Trophoblast cell (in vitro differentiated cells and primary cell): Measurements from ENCODE around the gene PCSK4.

Experiments used
- DNase-seq, 2 donors: peaks; one replicate each; pipeline ENCODE4 v3.0.0-alpha.2; 2016
- H2AFZ ChIP-seq: 2 replicates; pipeline ENCODE4 v1.6.1; 2013; ENCODE audit warnings: low read length, moderate library complexity, mild to moderate bottlenecking; ENCODE audit not compliant: insufficient read depth, poor library complexity
- H2AK5ac ChIP-seq: 2 replicates; pipeline ENCODE4 v1.6.1; 2013; ENCODE audit warnings: mild to moderate bottlenecking, low read length
- H2BK120ac ChIP-seq: 2 replicates; pipeline ENCODE4 v1.6.1; 2013; ENCODE audit warnings: low read length, mild to moderate bottlenecking, moderate library complexity; ENCODE audit not compliant: insufficient read depth, poor library complexity
- H2BK12ac ChIP-seq: 2 replicates; pipeline ENCODE4 v1.6.1; 2013; ENCODE audit warnings: mild to moderate bottlenecking, low read length, moderate library complexity
- H2BK5ac ChIP-seq: 2 replicates; pipeline ENCODE4 v1.6.1; 2013; ENCODE audit warnings: low read length, low read depth, moderate library complexity, mild to moderate bottlenecking; ENCODE audit not compliant: poor library complexity
- H3K14ac ChIP-seq: 2 replicates; pipeline ENCODE4 v1.6.1; 2013; ENCODE audit warnings: mild to moderate bottlenecking, low read length
- H3K18ac ChIP-seq: 2 replicates; pipeline ENCODE4 v1.6.1; 2013; ENCODE audit warnings: mild to moderate bottlenecking, low read length
- H3K23ac ChIP-seq: 2 replicates; pipeline ENCODE4 v1.6.1; 2013; ENCODE audit warnings: low read length
- H3K27ac ChIP-seq: 2 replicates; pipeline ENCODE4 v1.5.1; 2013; ENCODE audit warnings: low read depth, mild to moderate bottlenecking, inconsistent platforms, low read length, moderate library complexity
- H3K27me3 ChIP-seq: 2 replicates; pipeline ENCODE4 v1.6.1; 2013; ENCODE audit warnings: inconsistent platforms, mild to moderate bottlenecking, low read length, moderate library complexity; ENCODE audit not compliant: insufficient read depth
- H3K36me3 ChIP-seq, 2 experiments: 1 replicate in 1 of 2; 2 replicates in 1 of 2; pipeline ENCODE4 v1.6.1; 2013; ENCODE audit warnings: low read length in 2 of 2, mild to moderate bottlenecking in 2 of 2, moderate library complexity in 1 of 2; ENCODE audit not compliant: insufficient read depth in 2 of 2, control insufficient read depth in 1 of 2
- H3K4ac ChIP-seq: 2 replicates; pipeline ENCODE4 v1.6.1; 2013; ENCODE audit warnings: low read depth, mild to moderate bottlenecking, low read length, moderate library complexity
- H3K4me1 ChIP-seq, 2 experiments: 1 replicate in 1 of 2; 2 replicates in 1 of 2; pipeline ENCODE4 v1.6.1; 2013; ENCODE audit warnings: low read length in 2 of 2, mild to moderate bottlenecking in 2 of 2, moderate library complexity in 1 of 2; ENCODE audit not compliant: insufficient read depth in 2 of 2, control insufficient read depth in 1 of 2
- H3K4me2 ChIP-seq: 2 replicates; pipeline ENCODE4 v1.6.1; 2013; ENCODE audit warnings: inconsistent platforms, mild to moderate bottlenecking, low read length, moderate library complexity
- H3K4me3 ChIP-seq: 2 replicates; pipeline ENCODE4 v1.5.1; 2013; ENCODE audit warnings: mild to moderate bottlenecking, low read depth, low read length, inconsistent platforms
- H3K79me1 ChIP-seq: one replicate; pipeline ENCODE4 v1.6.1; 2013; ENCODE audit warnings: low read length
- H3K79me2 ChIP-seq: 2 replicates; pipeline ENCODE4 v1.6.1; 2013; ENCODE audit warnings: low read length, mild to moderate bottlenecking; ENCODE audit not compliant: control insufficient read depth, insufficient read depth, poor library complexity
- H3K9ac ChIP-seq: 2 replicates; pipeline ENCODE4 v1.6.1; 2013; ENCODE audit warnings: mild to moderate bottlenecking, low read length
- H3K9me3 ChIP-seq: 2 replicates; pipeline ENCODE4 v1.6.1; 2013; ENCODE audit warnings: low read depth, mild to moderate bottlenecking, control low read depth, inconsistent platforms, low read length; ENCODE audit not compliant: insufficient read depth
- H4K12ac ChIP-seq: 2 replicates; pipeline ENCODE4 v1.6.1; 2013; ENCODE audit warnings: low read depth, mild to moderate bottlenecking, low read length, moderate library complexity
- H4K8ac ChIP-seq: 2 replicates; pipeline ENCODE4 v1.6.1; 2013; ENCODE audit warnings: low read depth, mild to moderate bottlenecking, low read length, moderate library complexity
- H4K91ac ChIP-seq: one replicate; pipeline ENCODE4 v1.6.1; 2013; ENCODE audit warnings: low read depth, mild to moderate bottlenecking, low read length, moderate library complexity
- WGBS: extraction: QIAGEN DNeasy Blood & Tissue Kit; methylation state at CpG from one replicate; pipeline ENCODE4 v1.1.7; 2013; ENCODE audit warnings: missing lambda C conversion rate; ENCODE audit not compliant: insufficient read length, insufficient coverage; ENCODE audit errors: extremely low coverage; 5-methylcytosine and 5-hydroxymethylcytosine counted together

PCSK4 gene

DNA sequence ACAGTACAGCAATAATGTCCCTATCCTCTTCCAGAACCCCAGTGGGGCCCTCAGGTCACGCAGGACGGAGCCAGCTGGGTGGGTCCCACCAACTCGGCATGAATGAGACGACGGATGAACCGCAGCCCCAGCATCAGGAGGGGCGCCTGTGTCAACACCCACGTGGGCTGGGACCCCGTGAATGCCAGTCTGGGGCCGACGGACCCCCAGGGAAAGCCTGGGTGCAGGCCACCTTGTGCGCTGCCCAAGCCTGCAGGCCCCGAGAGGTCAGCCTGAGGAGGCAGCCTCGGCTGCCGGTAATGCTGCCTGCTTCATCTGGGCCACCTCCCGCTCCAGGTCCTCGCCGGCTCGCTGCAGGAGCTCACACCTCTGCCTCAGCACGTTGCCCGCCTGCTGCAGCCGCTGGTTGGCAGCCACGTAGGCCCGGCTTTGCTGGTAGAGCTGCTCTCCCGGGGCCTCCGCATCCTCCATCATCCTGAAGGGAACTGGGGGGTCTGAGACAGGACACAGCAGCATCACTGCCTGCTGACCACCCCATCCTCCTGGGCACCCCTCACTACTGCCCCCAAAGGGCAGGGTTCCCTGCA, 15.3 kb downstream of the PCSK4 start:
- H3K18ac ChIP-seq, result no peak overlapping the region
- no peak overlapping the region for H3K4ac ChIP-seq
- H3K4me2 ChIP-seq, result no peak overlapping the region
- H3K4me3 ChIP-seq, result no peak overlapping the region
- H2BK12ac ChIP-seq, result no peak overlapping the region
- H3K36me3 ChIP-seq, result peaks cover 11 to 23% of the 10 kb centered on the region in 2 experiments
- H4K8ac ChIP-seq, result no peak overlapping the region
- no peak overlapping the region for H3K14ac ChIP-seq
- H4K12ac ChIP-seq, result no peak overlapping the region
- H3K4me1 ChIP-seq, result peaks cover 3 to 18% of the 10 kb centered on the region in 2 experiments
- H3K9ac ChIP-seq, result no peak overlapping the region
- H3K79me2 ChIP-seq, result peaks cover 4% of the 10 kb centered on the region
- no peak overlapping the region for H2AFZ ChIP-seq
- no peak overlapping the region for H2BK120ac ChIP-seq
- H4K91ac ChIP-seq, result no peak overlapping the region
- H3K9me3 ChIP-seq, result peaks cover 8% of the 10 kb centered on the region
- peaks cover 24% of the 10 kb centered on the region for H3K27me3 ChIP-seq
- no peak overlapping the region for H2BK5ac ChIP-seq
- peaks cover 8% of the 10 kb centered on the region for H3K79me1 ChIP-seq
- no peak overlapping the region for H3K27ac ChIP-seq
- no peak overlapping the region for H3K23ac ChIP-seq
- DNase-seq, result no peak
- no peak overlapping the region for H2AK5ac ChIP-seq
- no CpG with 5 or more reads among the region's 26 CpGs for WGBS

DNA sequence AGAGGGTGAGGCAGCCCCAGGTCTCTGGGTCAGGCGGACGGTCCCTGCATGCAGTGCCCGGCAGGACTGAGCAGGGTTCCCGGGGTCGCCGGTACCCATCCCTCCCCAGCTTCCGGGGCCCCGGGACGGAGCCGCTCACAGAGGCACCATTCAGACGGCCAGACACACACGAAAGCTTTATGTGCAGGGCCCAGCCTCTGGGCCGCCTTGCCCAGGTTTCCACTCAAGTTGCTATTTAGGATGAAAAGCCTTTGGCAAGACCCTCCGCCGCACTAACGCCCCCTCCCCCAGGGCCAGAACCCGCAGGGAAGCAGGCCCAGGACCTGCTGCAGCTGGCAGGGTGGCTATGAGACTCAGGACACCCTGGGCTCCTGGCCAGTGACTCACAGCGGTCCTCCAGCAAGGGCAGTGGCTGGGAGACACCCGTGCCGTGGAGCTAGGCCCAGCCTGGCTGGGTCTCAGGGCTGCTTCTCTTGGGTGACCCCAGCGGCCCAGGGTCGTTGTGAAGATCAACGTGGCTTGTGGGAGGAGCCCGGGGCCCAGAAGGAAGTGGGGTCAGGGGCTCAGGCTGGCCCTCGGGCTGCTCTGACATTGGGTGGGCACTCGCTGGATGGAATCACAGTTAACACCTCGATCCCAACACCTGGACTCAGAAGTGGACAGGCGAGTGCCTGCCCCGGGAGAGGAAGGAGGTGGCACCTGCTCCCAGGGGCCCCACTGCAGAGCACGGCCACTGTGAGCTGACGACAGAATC, 16.0 kb downstream of the PCSK4 start:
- Histone ChIP-seq H3K36me3 (peaks cover 11 to 23% of the 10 kb centered on the region in 2 experiments), H3K79me2 (peaks cover 4% of the 10 kb centered on the region), H2AK5ac (no peak overlapping the region), H4K91ac (no peak overlapping the region), H3K4ac (no peak overlapping the region), H4K12ac (no peak overlapping the region), H2BK5ac (no peak overlapping the region), H3K4me3 (no peak overlapping the region), H3K23ac (no peak overlapping the region), H2BK12ac (no peak overlapping the region), H3K9me3 (peaks cover 8% of the 10 kb centered on the region), H3K27ac (no peak overlapping the region), H3K4me1 (peaks cover 5 to 19% of the 10 kb centered on the region in 2 experiments), H4K8ac (no peak overlapping the region), H2AFZ (no peak overlapping the region), H3K27me3 (peaks cover 31% of the 10 kb centered on the region), H3K14ac (no peak overlapping the region), H3K18ac (no peak overlapping the region), H3K4me2 (no peak overlapping the region), H3K9ac (no peak overlapping the region), H2BK120ac (no peak overlapping the region), H3K79me1 (peaks cover 5% of the 10 kb centered on the region)
- DNase-seq, result no peak
- WGBS, result no CpG with 5 or more reads among the region's 31 CpGs

DNA sequence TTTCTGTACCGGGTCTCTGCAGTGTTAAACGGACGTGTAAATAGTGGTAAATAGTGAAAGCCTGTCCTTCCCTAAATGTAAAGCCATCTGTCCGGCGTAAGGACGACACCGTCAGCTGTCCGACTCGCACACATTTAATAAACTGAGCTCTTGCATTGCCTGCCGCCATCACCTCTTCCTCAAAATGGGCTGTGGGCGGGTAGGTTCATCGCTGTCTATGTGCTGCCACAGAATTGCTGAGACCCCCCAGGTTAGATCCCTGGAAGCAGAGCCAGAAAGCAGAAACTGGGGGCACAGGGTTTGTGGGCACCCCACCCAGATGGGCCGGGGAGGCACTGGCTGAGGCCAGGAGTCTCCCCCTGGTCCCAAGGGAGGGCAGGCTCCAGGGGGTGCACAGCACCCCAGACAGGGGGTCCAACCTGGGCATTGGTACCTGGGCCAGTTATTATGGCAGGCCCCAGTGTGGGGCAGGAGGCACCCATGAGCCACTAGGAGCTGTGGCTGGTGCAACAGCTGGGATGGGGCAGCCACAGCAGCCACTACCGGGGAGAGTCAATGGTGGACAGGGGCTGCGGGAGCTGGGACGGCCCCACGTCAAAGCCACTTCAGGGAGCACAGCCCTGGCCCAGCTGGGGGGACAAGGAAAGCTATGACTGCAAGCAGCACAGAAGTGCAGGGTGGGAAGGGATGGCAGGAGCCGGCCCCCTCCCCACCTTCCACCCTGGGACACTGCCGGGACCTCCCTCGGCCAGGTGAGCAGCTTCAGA, 16.9 kb downstream of the PCSK4 start:
- Histone ChIP-seq H4K8ac (no peak overlapping the region), H3K9me3 (peaks cover 12% of the 10 kb centered on the region), H4K91ac (no peak overlapping the region), H2BK120ac (no peak overlapping the region), H3K9ac (no peak overlapping the region), H3K36me3 (peaks cover 11 to 23% of the 10 kb centered on the region in 2 experiments), H3K27me3 (peaks cover 40% of the 10 kb centered on the region), H3K4me1 (peaks cover 5 to 19% of the 10 kb centered on the region in 2 experiments), H3K18ac (no peak overlapping the region), H3K4ac (no peak overlapping the region), H2AK5ac (no peak overlapping the region), H3K23ac (no peak overlapping the region), H3K79me1 (no peaks in the 10 kb centered on the region), H4K12ac (no peak overlapping the region), H2BK5ac (no peak overlapping the region), H3K27ac (no peak overlapping the region), H3K79me2 (no peaks in the 10 kb centered on the region), H3K4me2 (no peak overlapping the region), H3K14ac (no peak overlapping the region), H2AFZ (no peak overlapping the region), H3K4me3 (no peak overlapping the region), H2BK12ac (no peak overlapping the region)
- WGBS, result no CpG with 5 or more reads among the region's 20 CpGs
- no peak for DNase-seq

DNA sequence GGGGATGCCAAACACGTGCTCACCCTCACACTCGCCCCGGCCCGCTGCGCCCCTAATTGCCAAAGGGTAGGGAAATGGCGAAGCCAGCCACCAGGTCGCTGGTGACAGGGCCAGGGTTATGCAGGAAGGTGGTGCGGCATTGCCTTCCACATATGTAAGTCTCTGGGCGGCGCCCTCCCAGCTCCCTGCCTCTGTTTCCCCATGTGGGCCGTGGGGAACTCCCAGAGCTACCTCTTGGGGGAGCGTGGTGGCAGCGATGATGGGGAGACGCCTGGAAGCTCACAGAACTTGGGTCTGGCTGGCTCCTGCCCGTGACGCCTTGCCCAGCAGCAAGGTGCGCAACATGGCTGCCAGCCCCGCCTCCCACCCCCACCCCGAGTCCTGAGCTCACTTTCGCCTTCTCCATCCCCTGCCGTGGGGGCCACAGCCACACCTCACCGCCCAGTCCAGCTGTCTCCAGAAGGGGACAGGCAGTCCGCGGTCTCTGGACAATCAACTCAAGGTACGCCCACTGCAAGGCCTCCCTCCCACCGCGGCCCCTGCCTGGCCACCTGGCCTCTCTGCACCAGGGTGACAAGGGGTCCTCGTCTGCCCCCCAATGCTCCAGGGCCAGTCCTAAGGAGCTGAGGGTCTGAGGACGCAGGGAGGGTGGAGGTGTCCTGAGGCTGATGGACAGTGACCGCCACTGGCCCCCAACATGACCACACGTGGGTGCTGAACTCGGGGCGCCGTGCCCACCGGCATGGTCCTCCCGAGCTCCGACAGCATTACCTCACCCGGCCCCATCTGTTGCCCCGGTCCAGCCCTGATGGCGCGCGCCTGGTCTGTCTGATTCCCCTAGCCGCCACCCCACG, 17.7 kb downstream of the PCSK4 start:
- Histone ChIP-seq H2AFZ (no peak overlapping the region), H3K23ac (no peak overlapping the region), H4K8ac (no peak overlapping the region), H3K4me3 (no peak overlapping the region), H3K9ac (no peak overlapping the region), H3K18ac (no peak overlapping the region), H2BK120ac (no peak overlapping the region), H3K27ac (no peak overlapping the region), H3K4me1 (peaks cover 5 to 18% of the 10 kb centered on the region in 2 experiments), H3K36me3 (peaks cover 11 to 23% of the 10 kb centered on the region in 2 experiments), H3K27me3 (peaks cover 48% of the 10 kb centered on the region), H2AK5ac (no peak overlapping the region), H3K9me3 (peaks cover 15% of the 10 kb centered on the region), H3K4ac (no peak overlapping the region), H3K79me1 (no peaks in the 10 kb centered on the region), H2BK5ac (no peak overlapping the region), H3K14ac (no peak overlapping the region), H3K4me2 (no peak overlapping the region), H2BK12ac (no peak overlapping the region), H3K79me2 (no peaks in the 10 kb centered on the region), H4K12ac (no peak overlapping the region), H4K91ac (no peak overlapping the region)
- no peak for DNase-seq
- WGBS, result no CpG with 5 or more reads among the region's 44 CpGs
